Measurements from ENCODE around the gene MYB. TPM values are rescaled to one million over a fixed set of nuclear protein-coding genes. Genes with fewer than 3 reads are reported as not detected.

The MYB gene
- total RNA-seq, 4 donors from 2014 or later, result 10.0 to 47.0 (median 14.7) TPM

DNA sequence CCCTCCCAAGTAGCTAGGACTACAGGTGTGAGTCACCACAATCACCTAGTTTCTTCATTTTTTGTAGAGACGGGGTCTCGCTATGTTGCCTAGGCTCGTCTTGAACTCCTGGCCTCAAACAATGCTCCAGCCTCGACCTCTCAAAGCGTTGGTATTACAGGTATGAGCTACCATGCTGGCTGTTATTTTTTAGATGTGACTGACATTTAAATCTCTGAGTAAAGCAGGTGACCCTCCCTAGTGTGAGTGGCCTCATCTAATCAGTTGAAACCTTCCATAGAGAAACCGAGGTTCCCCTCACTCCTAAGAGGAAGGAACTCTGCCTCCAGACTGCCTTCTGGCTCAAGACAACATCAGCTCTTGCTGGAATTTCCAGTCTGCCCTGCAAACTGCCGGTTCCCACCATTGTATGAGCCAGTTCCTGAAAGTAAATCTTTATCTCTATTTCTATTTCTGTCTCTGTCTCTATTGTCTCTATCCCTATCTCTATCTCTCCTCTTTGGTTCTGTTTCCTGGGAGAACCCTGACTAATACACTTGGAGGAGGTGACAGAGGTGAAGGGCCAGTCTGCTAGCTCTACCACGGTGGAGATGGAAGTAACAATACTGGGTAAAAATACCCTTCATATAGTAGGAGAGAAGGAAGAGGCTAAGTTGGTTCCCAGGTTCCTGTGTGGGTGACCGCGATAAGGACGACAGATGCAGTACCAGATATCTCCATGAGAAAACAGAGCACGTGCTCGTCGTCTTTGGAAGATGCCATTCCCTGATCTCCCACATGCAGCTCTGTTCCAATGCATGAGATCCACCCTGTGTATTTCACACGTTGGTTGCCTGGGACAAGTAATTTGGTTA, 81.0 kb downstream of the MYB start:
- Histone ChIP-seq H3K27ac (no peak overlapping the region), H3K4me1 (peaks cover 0 to 4% (median 0%) of the 10 kb centered on the region in 4 donors), H3K36me3 (no peaks in the 10 kb centered on the region), H3K9me3 (no peaks in the 10 kb centered on the region), H3K27me3 (no peaks in the 10 kb centered on the region), H3K4me3 (no peak overlapping the region)
- no peak for DNase-seq
- no peak for TF ChIP-seq POLR2A (IDR thresholded peaks at IDR 0.05)

DNA sequence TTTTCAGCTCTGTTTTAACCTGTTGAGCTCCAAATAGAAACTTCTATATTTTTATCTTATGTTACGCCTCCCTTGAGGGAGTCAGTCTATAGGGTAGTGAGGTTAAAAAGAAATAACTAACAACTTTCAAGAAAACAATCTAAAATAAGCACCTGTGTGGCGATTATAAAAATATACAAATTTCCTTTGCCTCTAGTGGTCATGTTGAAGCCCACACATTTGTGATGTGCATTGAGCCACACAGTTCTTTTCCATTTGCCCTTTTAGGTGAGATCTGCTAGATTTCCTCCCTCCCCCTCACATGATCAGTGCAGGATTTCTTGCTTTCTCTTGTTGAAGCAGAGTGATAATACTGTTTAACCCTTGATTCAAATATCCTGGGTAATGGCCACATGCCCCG, 84.2 kb downstream of the MYB start:
- H3K27me3 ChIP-seq, result no peaks in the 10 kb centered on the region
- no peak overlapping the region for H3K27ac ChIP-seq
- TF ChIP-seq, protein P1, sequence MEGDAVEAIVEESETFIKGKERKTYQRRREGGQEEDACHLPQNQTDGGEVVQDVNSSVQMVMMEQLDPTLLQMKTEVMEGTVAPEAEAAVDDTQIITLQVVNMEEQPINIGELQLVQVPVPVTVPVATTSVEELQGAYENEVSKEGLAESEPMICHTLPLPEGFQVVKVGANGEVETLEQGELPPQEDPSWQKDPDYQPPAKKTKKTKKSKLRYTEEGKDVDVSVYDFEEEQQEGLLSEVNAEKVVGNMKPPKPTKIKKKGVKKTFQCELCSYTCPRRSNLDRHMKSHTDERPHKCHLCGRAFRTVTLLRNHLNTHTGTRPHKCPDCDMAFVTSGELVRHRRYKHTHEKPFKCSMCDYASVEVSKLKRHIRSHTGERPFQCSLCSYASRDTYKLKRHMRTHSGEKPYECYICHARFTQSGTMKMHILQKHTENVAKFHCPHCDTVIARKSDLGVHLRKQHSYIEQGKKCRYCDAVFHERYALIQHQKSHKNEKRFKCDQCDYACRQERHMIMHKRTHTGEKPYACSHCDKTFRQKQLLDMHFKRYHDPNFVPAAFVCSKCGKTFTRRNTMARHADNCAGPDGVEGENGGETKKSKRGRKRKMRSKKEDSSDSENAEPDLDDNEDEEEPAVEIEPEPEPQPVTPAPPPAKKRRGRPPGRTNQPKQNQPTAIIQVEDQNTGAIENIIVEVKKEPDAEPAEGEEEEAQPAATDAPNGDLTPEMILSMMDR (IDR thresholded peaks at IDR 0.05), result no peak
- TF ChIP-seq POLR2A (IDR thresholded peaks at IDR 0.05), result no peak
- no peak for DNase-seq
- no peaks in the 10 kb centered on the region for H3K9me3 ChIP-seq
- H3K4me1 ChIP-seq, result peaks cover 0 to 12% (median 0%) of the 10 kb centered on the region in 4 donors
- H3K4me3 ChIP-seq, result no peak overlapping the region
- no peaks in the 10 kb centered on the region for H3K36me3 ChIP-seq

DNA sequence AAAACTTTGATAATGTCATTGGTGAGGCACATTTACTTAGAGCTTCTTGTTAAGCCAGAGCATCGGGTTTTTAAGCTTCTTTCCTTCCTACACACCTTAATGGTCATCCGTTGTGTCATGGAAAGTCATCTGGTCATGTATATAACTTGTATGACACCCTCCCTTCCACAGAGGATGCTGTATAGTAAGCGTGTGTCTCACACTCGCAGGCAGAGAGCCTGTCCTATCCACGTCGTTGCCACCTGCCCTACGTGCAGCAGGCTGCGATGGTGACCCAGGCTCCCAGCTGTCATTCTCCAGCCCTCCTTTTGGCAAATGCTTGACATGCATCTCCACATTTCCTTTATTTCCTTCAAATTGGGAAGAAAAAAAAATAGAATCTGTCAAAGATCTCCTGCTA, 85.6 kb downstream of the MYB start:
- peak in 1 of 3 donors; percentile 58 for DNase-seq
- Histone ChIP-seq H3K27me3 (no peaks in the 10 kb centered on the region), H3K36me3 (no peaks in the 10 kb centered on the region), H3K4me1 (peaks cover 0 to 12% (median 0%) of the 10 kb centered on the region in 4 donors), H3K27ac (peak overlapping the region in 3 of 4 donors; percentile 40 to 74 (median 56)), H3K4me3 (no peak overlapping the region), H3K9me3 (no peaks in the 10 kb centered on the region)
- TF ChIP-seq, protein P1 (IDR thresholded peaks at IDR 0.05), result no peak
- TF ChIP-seq POLR2A (IDR thresholded peaks at IDR 0.05), result no peak

DNA sequence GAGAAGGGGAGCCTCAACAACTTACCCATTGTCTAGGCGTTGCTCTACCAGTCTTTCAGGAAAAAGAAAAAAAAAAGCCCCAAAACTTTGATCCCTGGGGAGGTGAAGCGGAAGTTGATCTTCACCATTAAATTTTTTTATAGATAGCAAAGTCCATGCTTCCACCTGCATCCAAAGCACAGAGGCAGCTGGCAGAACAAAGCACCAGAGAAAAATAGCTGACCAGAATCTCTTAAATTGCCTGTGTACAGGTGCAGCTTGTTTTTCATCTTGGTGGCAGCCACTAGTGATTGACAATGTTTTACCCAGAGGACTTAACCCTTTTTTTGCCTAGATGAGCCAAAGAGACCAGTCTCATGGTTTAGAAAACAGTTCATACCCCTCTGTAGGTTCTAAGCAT, 86.0 kb downstream of the MYB start:
- H3K4me1 ChIP-seq, result peaks cover 0 to 12% (median 0%) of the 10 kb centered on the region in 4 donors
- no peak for DNase-seq

DNA sequence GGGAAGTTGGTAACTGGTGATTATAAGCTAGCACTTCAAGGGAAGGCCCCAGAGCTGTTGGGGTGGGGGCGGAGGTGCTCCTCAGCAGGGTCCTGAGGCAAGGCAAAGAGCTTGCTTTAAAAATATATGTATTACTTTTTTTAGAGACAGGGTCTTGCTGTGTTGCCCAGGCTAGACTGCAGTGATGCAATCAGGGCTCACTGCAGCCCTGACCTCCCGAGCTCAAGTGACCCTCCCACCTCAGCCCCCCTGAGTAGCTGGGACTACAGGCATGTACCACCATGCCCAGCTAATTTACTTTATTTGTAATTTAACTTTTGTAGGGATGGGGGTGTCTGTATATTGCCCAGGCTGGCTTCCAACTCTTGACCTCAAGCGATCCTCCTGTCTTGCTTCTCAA, 87.2 kb downstream of the MYB start:
- TF ChIP-seq POLR2A (IDR thresholded peaks at IDR 0.05), result no peak
- TF ChIP-seq, protein P1 (IDR thresholded peaks at IDR 0.05), result no peak
- peaks cover 0 to 12% (median 0%) of the 10 kb centered on the region in 4 donors for H3K4me1 ChIP-seq
- H3K27me3 ChIP-seq, result no peaks in the 10 kb centered on the region
- H3K27ac ChIP-seq, result peak overlapping the region in 1 of 4 donors; percentile 64
- no peaks in the 10 kb centered on the region for H3K9me3 ChIP-seq
- DNase-seq, result no peak
- H3K4me3 ChIP-seq, result no peak overlapping the region
- H3K36me3 ChIP-seq, result no peaks in the 10 kb centered on the region

More for the DNA sequence above, 86.0 kb downstream of the MYB start:
- TF ChIP-seq, protein P1 (IDR thresholded peaks at IDR 0.05), result no peak
- Histone ChIP-seq H3K9me3 (no peaks in the 10 kb centered on the region), H3K27ac (peak overlapping the region in 2 of 4 donors; percentile 56 to 74), H3K27me3 (no peaks in the 10 kb centered on the region), H3K36me3 (no peaks in the 10 kb centered on the region), H3K4me3 (no peak overlapping the region)

DNA sequence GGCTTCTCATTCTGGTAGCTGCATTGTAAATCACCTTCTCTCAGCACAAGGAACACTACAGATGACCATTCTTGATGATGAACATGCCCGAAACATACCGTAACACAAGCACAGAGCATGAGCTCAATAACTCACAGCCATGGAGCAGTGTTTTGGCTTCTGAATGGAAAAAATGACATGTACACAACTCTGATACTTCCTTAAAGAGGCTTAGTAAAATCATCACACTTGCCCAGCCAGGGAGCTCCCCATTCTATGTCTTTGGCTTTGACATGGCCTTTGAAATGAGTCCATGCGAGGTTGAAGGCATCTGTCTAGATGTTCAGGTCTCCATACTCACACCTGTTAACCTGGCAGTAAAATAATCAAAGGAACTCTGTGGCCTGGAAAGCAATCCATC, 87.6 kb downstream of the MYB start:
- H3K4me1 ChIP-seq, result peaks cover 0 to 12% (median 0%) of the 10 kb centered on the region in 4 donors
- TF ChIP-seq POLR2A (IDR thresholded peaks at IDR 0.05), result no peak
- TF ChIP-seq, protein P1 (IDR thresholded peaks at IDR 0.05), result no peak
- H3K36me3 ChIP-seq, result no peaks in the 10 kb centered on the region
- no peak for DNase-seq
- H3K27ac ChIP-seq, result peak overlapping the region in 1 of 4 donors; percentile 64
- no peaks in the 10 kb centered on the region for H3K27me3 ChIP-seq
- no peaks in the 10 kb centered on the region for H3K9me3 ChIP-seq
- no peak overlapping the region for H3K4me3 ChIP-seq

All from Peyer's patch (tissue), 4 donors.